Activated CD4-positive, alpha-beta T cell treated with anti-CD3 and anti-CD28 coated beads for 48 hours (primary cell): ENCODE results near the gene PPP4R3A.

ENCODE experiments used
- DNase-seq: peaks from one replicate; pipeline ENCODE4 v3.0.0-alpha.2; 2020

The PPP4R3A gene

GRCh38 chr14:91503000-91503504 is 7.1 kb downstream of the PPP4R3A start:
- no peak for DNase-seq

GRCh38 chr14:91501951-91502930 is 7.9 kb downstream of the PPP4R3A start:
- no peak for DNase-seq

GRCh38 chr14:91501348-91501747 is 8.8 kb downstream of the PPP4R3A start:
- no peak for DNase-seq

- no peak for DNase-seq
Measured at GRCh38 chr14:91496790-91497189, 13.3 kb downstream of the PPP4R3A start.

- peak; percentile 28 for DNase-seq
Measured at GRCh38 chr14:91494392-91495065, 15.6 kb downstream of the PPP4R3A start.

GRCh38 chr14:91493169-91493568 is 16.9 kb downstream of the PPP4R3A start:
- DNase-seq: no peak

- no peak for DNase-seq
Measured at GRCh38 chr14:91484744-91485143, 25.4 kb downstream of the PPP4R3A start.

GRCh38 chr14:91484186-91484585 is 25.9 kb downstream of the PPP4R3A start:
- no peak for DNase-seq

GRCh38 chr14:91482263-91483013 is 27.7 kb downstream of the PPP4R3A start:
- DNase-seq: no peak

- no peak for DNase-seq
Measured at GRCh38 chr14:91477388-91477787, 32.7 kb downstream of the PPP4R3A start.

- no peak for DNase-seq
Measured at GRCh38 chr14:91473046-91473445, 37.1 kb downstream of the PPP4R3A start.

- DNase-seq: no peak
Measured at GRCh38 chr14:91470216-91470615, 39.9 kb downstream of the PPP4R3A start.

GRCh38 chr14:91466192-91466591 is 43.9 kb downstream of the PPP4R3A start:
- DNase-seq: no peak

GRCh38 chr14:91464615-91465205 is 45.4 kb downstream of the PPP4R3A start:
- peak; percentile 35 for DNase-seq

- no peak for DNase-seq
Measured at GRCh38 chr14:91458612-91459011, 51.5 kb downstream of the PPP4R3A start.

GRCh38 chr14:91456283-91456682 is 53.8 kb downstream of the PPP4R3A start:
- no peak for DNase-seq

- no peak for DNase-seq
Measured at GRCh38 chr14:91454580-91454979, 55.5 kb downstream of the PPP4R3A start.

- DNase-seq: no peak
Measured at GRCh38 chr14:91454155-91454554, 56.0 kb downstream of the PPP4R3A start.

GRCh38 chr14:91453744-91454143 is 56.4 kb downstream of the PPP4R3A start:
- DNase-seq: no peak

- no peak for DNase-seq
Measured at GRCh38 chr14:91444335-91445020, 65.6 kb downstream of the PPP4R3A start.

GRCh38 chr14:91439345-91439744 is 70.8 kb downstream of the PPP4R3A start:
- DNase-seq: no peak

GRCh38 chr14:91438845-91439244 is 71.3 kb downstream of the PPP4R3A start:
- DNase-seq: no peak
